ENCODE measurements around the gene KY. TPM values are rescaled to one million over a fixed set of nuclear protein-coding genes. Genes with fewer than 3 reads are reported as not detected.

The KY gene
- total and polyA plus RNA-seq, 8 donors, result 0.10 to 4.3 (median 1.1) TPM

DNA sequence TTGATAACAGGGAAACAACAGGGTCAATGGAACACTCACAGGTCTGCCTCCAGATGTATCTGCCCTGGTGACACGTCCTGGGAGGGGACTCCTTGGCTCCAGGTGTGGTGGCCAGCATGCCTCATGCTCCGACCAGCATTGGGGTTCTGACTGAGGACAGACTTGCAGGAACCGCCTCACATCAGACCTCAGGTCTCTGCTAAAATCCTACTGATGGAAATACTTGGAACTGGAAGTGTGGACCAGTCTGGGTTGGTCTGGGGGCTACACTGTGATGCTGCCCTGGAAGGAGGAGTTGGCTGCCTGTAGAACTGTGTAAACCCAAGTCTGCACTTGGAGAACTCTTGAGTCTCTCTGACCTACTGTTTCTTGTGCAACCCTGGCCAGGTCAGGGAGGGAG, 17.1 kb upstream of the KY start:
- ATAC-seq, result no peak
- H3K9me3 ChIP-seq, result no peaks in the 10 kb centered on the region
- no peaks in the 10 kb centered on the region for H3K4me1 ChIP-seq
- H3K4me3 ChIP-seq, result no peak overlapping the region
- no peak overlapping the region for H3K27ac ChIP-seq
- no peaks in the 10 kb centered on the region for H3K36me3 ChIP-seq
- DNase-seq, result no peak
- H3K27me3 ChIP-seq, result no peaks in the 10 kb centered on the region
- intact Hi-C loops (cut with DNase I), result no loop called here
- no peak for TF ChIP-seq CTCF (IDR thresholded peaks at IDR 0.05)

GRCh38 chr3:134667406-134667805, 16.6 kb upstream of the KY start:
- Histone ChIP-seq H3K4me1 (no peaks in the 10 kb centered on the region), H3K9me3 (no peaks in the 10 kb centered on the region), H3K36me3 (no peaks in the 10 kb centered on the region), H3K4me3 (no peak overlapping the region), H3K27me3 (no peaks in the 10 kb centered on the region), H3K27ac (no peak overlapping the region)
- TF ChIP-seq CTCF (IDR thresholded peaks at IDR 0.05), result no peak
- intact Hi-C loops (cut with DNase I), result no loop called here
- DNase-seq (no peak), ATAC-seq (no peak)

DNA sequence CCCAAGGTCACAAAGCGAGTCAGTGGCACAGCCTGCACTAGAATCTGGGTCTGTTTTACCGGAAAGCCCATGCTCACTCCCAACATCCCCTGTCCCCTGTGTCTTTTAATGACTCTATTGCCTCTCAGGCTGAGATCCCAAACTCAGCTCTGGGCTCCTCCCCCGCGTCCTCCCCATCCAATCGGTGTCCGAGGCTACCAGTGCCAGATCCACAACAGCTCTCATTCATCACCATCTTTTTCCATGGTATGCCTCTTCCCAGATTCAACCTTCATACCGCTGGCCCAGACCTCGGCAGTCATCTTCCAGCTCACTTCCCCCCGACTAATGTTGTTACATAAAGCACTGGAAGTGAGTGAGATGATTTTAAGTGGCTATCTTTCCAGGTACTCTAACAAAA, 16.1 kb upstream of the KY start:
- no peaks in the 10 kb centered on the region for H3K36me3 ChIP-seq
- no peaks in the 10 kb centered on the region for H3K9me3 ChIP-seq
- no peak overlapping the region for H3K27ac ChIP-seq
- intact Hi-C loops (cut with DNase I), result no loop called here
- no peak for TF ChIP-seq CTCF (IDR thresholded peaks at IDR 0.05)
- H3K4me1 ChIP-seq, result no peaks in the 10 kb centered on the region
- H3K27me3 ChIP-seq, result no peaks in the 10 kb centered on the region
- H3K4me3 ChIP-seq, result no peak overlapping the region
- ATAC-seq (no peak), DNase-seq (no peak)

- no peaks in the 10 kb centered on the region for H3K9me3 ChIP-seq
- ATAC-seq, result peak; percentile 43
- no peak overlapping the region for H3K4me3 ChIP-seq
- no peak overlapping the region for H3K27ac ChIP-seq
- H3K36me3 ChIP-seq, result no peaks in the 10 kb centered on the region
- no peak for DNase-seq
- H3K4me1 ChIP-seq, result no peaks in the 10 kb centered on the region
- no peaks in the 10 kb centered on the region for H3K27me3 ChIP-seq
- intact Hi-C loops (cut with DNase I), result no loop called here
- TF ChIP-seq CTCF (IDR thresholded peaks at IDR 0.05), result no peak
These were observed 15.6 kb upstream of the KY start for GRCh38 chr3:134666466-134666865.

DNA sequence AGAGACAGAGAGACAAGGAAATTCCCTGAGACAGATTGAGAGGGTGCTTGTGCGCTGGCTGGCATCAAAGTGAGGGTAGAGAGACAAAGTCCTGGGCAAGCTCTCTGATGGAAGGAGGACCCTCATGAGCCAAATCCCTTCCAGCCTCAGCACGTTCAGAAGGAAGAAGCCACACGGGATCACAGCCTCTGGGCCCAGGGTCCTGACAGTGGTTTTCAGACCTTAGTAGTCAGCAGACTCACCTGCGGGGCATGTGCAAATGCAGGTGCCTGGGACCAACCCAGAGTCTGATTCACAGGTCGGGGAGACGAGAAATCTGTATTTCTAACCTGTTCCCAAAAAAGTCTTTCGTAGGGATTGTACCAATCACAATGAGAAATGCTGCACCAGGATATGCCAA, 15.2 kb upstream of the KY start:
- H3K9me3 ChIP-seq, result no peaks in the 10 kb centered on the region

More for the DNA sequence above, 15.2 kb upstream of the KY start:
- intact Hi-C loops (cut with DNase I), result no loop called here
- TF ChIP-seq CTCF (IDR thresholded peaks at IDR 0.05), result no peak
- no peaks in the 10 kb centered on the region for H3K36me3 ChIP-seq
- H3K27ac ChIP-seq, result no peak overlapping the region
- H3K27me3 ChIP-seq, result no peaks in the 10 kb centered on the region
- no peaks in the 10 kb centered on the region for H3K4me1 ChIP-seq
- DNase-seq (no peak), ATAC-seq (no peak)
- no peak overlapping the region for H3K4me3 ChIP-seq

Data from left lung (tissue), 10 donors.